HG03520 (cell line): Measurements from ENCODE around the gene TUBB1.

ENCODE experiments used
- ATAC-seq: cut with Tn5 transposase; IDR thresholded peaks from one replicate; pipeline ENCODE4 v1.9.1; 2021; ENCODE audit warnings: mild to moderate bottlenecking, moderate library complexity; ENCODE audit not compliant: unreplicated experiment

Gene TUBB1

GRCh38 chr20:58989196-58989595 is 30.0 kb upstream of the TUBB1 start:
- ATAC-seq, result no peak

GRCh38 chr20:58990651-58991445 is 28.4 kb upstream of the TUBB1 start:
- no peak for ATAC-seq

- ATAC-seq, result no peak
Observed at GRCh38 chr20:58991715-58992114, 27.5 kb upstream of the TUBB1 start.

- no peak for ATAC-seq
Observed at GRCh38 chr20:58992911-58993310, 26.3 kb upstream of the TUBB1 start.

GRCh38 chr20:58993332-58994248 is 25.6 kb upstream of the TUBB1 start:
- ATAC-seq, result no peak

GRCh38 chr20:58994390-58995159 is 24.7 kb upstream of the TUBB1 start:
- no peak for ATAC-seq

- no peak for ATAC-seq
Observed at GRCh38 chr20:58995461-58996225, 23.6 kb upstream of the TUBB1 start.

GRCh38 chr20:58996226-58996611 is 23.0 kb upstream of the TUBB1 start:
- ATAC-seq, result no peak

- no peak for ATAC-seq
Observed at GRCh38 chr20:58997141-58997770, 22.0 kb upstream of the TUBB1 start.

GRCh38 chr20:58998656-58999055 is 20.6 kb upstream of the TUBB1 start:
- ATAC-seq, result no peak

- no peak for ATAC-seq
Observed at GRCh38 chr20:59000326-59000725, 18.9 kb upstream of the TUBB1 start.

GRCh38 chr20:59001068-59001448 is 18.2 kb upstream of the TUBB1 start:
- ATAC-seq, result no peak

GRCh38 chr20:59001449-59002171 is 17.6 kb upstream of the TUBB1 start:
- ATAC-seq, result no peak

GRCh38 chr20:59002388-59002787 is 16.8 kb upstream of the TUBB1 start:
- no peak for ATAC-seq

- ATAC-seq, result no peak
Observed at GRCh38 chr20:59002874-59003399, 16.3 kb upstream of the TUBB1 start.

- no peak for ATAC-seq
Observed at GRCh38 chr20:59003836-59004492, 15.3 kb upstream of the TUBB1 start.

GRCh38 chr20:59004493-59004762 is 14.8 kb upstream of the TUBB1 start:
- ATAC-seq, result no peak

- peak; percentile 44 for ATAC-seq
Observed at GRCh38 chr20:59004763-59005522, 14.3 kb upstream of the TUBB1 start.
